Peyer's patch (tissue), 4 donors: ENCODE measurements around the gene CCNB2. TPM values are rescaled to one million over a fixed set of nuclear protein-coding genes. Genes with fewer than 3 reads are reported as not detected.

Source experiments
- DNase-seq, 3 donors: peaks; one replicate each; pipeline ENCODE4 v3.0.0-alpha.2; 2017 to 2019
- H3K27ac ChIP-seq, 4 donors: fragments of 200-600 bp; sonication (generic); one replicate each; pipeline ENCODE4 v1.5.1; 2016 to 2019
- H3K27me3 ChIP-seq, 2 donors: fragments of 200-600 bp; sonication (generic); one replicate each; pipeline ENCODE4 v1.5.1; 2019
- H3K36me3 ChIP-seq, 3 donors: fragments of 200-600 bp; sonication (generic); one replicate each; pipeline ENCODE4 v1.5.1; 2016 to 2019
- H3K4me1 ChIP-seq, 4 donors: fragments of 200-600 bp; sonication (generic); one replicate each; pipeline ENCODE4 v1.5.1; 2016 to 2019
- H3K4me3 ChIP-seq, 4 donors: fragments of 200-600 bp; sonication (generic); 1 replicate in 3 of 4; 2 replicates in 1 of 4; pipeline ENCODE4 v1.5.1; 2016 to 2019; ENCODE audit warnings: mild to moderate bottlenecking in 1 of 4
- H3K9me3 ChIP-seq, 4 donors: fragments of 200-600 bp; sonication (generic); one replicate each; pipeline ENCODE4 v1.5.1; 2016 to 2019; ENCODE audit warnings: mild to moderate bottlenecking in 1 of 4
- CTCF ChIP-seq, 6 experiments: fragments of 450-650 bp in 4 of 6; fragments of 200-600 bp in 2 of 6; sonication (generic) in 1 of 6; IDR thresholded peaks; one replicate each; pipeline ENCODE4 v1.5.1; 2017 to 2019; ENCODE audit warnings: antibody characterized with exemption in 6 of 6, mild to moderate bottlenecking in 3 of 6, moderate library complexity in 1 of 6
- POLR2A ChIP-seq, 2 donors: fragments of 450-650 bp; IDR thresholded peaks; one replicate each; pipeline ENCODE4 v1.5.1; 2017; ENCODE audit warnings: antibody characterized with exemption in 2 of 2, mild to moderate bottlenecking in 2 of 2, moderate library complexity in 2 of 2
- small RNA-seq, 2 donors: library from RNA; depleted of rRNA; stranded (forward); fragments of <200 nt; gene quantifications; one replicate each; pipeline ENCODE3, GENCODE V24; 2016
- total RNA-seq, 4 donors: library from RNA; depleted of rRNA; stranded (reverse); fragments of >200 nt; gene quantifications; one replicate each; pipeline ENCODE4 v1.1.0, GENCODE V29; 2016

CCNB2 gene
- total RNA-seq, 4 donors from 2014 or later: 5.2 to 18.2 (median 8.2) TPM

GRCh38 chr15:59173194-59173593 is 68.2 kb downstream of the CCNB2 start:
- H3K27ac ChIP-seq: no peak overlapping the region
- peaks cover 0 to 9% (median 2%) of the 10 kb centered on the region in 4 donors for H3K4me1 ChIP-seq
- no peak overlapping the region for H3K4me3 ChIP-seq
- H3K9me3 ChIP-seq: no peaks in the 10 kb centered on the region
- no peak for TF ChIP-seq CTCF (IDR thresholded peaks at IDR 0.05)
- TF ChIP-seq POLR2A (IDR thresholded peaks at IDR 0.05): no peak
- peaks cover 0 to 69% (median 0%) of the 10 kb centered on the region in 3 donors for H3K36me3 ChIP-seq
- H3K27me3 ChIP-seq: no peaks in the 10 kb centered on the region
- no peak for DNase-seq

- H3K27me3 ChIP-seq: no peaks in the 10 kb centered on the region
- H3K9me3 ChIP-seq: no peaks in the 10 kb centered on the region
- peaks cover 0 to 75% (median 0%) of the 10 kb centered on the region in 3 donors for H3K36me3 ChIP-seq
- TF ChIP-seq CTCF (IDR thresholded peaks at IDR 0.05) (no peak), POLR2A (IDR thresholded peaks at IDR 0.05) (no peak)
- peak in 1 of 3 donors; percentile 34 for DNase-seq
- peaks cover 0 to 9% (median 2%) of the 10 kb centered on the region in 4 donors for H3K4me1 ChIP-seq
- H3K27ac ChIP-seq: peak overlapping the region; percentile 15 to 55 (median 26)
- no peak overlapping the region for H3K4me3 ChIP-seq
These were observed 69.3 kb downstream of the CCNB2 start for GRCh38 chr15:59174151-59174834.

Small RNA genes lying within 50 kb of the gene (small RNA-seq; reads per million reads assigned to genes)
- gene MIR2116: 0.35 to 1.0 reads per million in 2 donors

Other genes starting within 250 kb of the CCNB2 start
- gene SLTM, start 171.5 kb upstream of the CCNB2 start, total RNA-seq: 100 to 1,000 TPM in 3 of 4 donors, 10 to 100 TPM in 1; 82.3 to 408 (median 130) TPM
- 10 to 100 TPM; 24.5 to 45.4 (median 28.4) TPM for gene RNF111, start 117.5 kb upstream of the CCNB2 start, total RNA-seq
- not detected for gene LDHAL6B, start 101.7 kb downstream of the CCNB2 start, total RNA-seq